ENCODE results near the gene SLC25A20.

Gene SLC25A20

DNA sequence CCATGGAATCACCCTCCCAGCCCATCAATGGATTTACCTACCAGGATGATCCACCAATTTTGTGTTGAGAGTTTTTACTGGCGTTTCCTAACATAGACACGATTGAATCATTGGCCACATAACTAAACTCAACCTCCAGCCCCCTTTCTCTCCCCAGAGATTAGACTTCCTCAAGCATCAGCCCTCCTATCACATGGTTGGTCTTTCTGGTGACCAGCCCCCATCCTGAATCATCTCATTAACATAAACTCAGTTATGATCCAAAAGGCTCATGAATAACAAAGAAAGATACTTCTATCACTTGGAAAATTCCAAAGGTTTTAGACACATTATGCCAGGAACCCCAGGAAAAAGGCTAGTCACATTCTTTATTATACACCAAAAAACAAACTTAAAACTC, 72.2 kb downstream of the SLC25A20 start:
- no peaks in the 10 kb centered on the region for H3K9me2 ChIP-seq (replicated peaks; ENCODE audit: low read depth, low read length)
- H3K27me3 ChIP-seq (ENCODE audit: insufficient read depth, low read length, poor library complexity, severe bottlenecking) = no peaks in the 10 kb centered on the region
- H3F3A ChIP-seq (ENCODE audit: low read depth) = no peaks in the 10 kb centered on the region
- 0 out of 2 replicates have a peak overlapping the region, but pooled peaks have one; percentile 36 for H2AFZ ChIP-seq (ENCODE audit: low read length)
- no peak for TF ChIP-seq EZH2phosphoT487 (IDR thresholded peaks at IDR 0.05; ENCODE audit: borderline replicate concordance)
- TF ChIP-seq, protein P1, sequence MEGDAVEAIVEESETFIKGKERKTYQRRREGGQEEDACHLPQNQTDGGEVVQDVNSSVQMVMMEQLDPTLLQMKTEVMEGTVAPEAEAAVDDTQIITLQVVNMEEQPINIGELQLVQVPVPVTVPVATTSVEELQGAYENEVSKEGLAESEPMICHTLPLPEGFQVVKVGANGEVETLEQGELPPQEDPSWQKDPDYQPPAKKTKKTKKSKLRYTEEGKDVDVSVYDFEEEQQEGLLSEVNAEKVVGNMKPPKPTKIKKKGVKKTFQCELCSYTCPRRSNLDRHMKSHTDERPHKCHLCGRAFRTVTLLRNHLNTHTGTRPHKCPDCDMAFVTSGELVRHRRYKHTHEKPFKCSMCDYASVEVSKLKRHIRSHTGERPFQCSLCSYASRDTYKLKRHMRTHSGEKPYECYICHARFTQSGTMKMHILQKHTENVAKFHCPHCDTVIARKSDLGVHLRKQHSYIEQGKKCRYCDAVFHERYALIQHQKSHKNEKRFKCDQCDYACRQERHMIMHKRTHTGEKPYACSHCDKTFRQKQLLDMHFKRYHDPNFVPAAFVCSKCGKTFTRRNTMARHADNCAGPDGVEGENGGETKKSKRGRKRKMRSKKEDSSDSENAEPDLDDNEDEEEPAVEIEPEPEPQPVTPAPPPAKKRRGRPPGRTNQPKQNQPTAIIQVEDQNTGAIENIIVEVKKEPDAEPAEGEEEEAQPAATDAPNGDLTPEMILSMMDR (conservative IDR thresholded peaks at IDR 0.05; ENCODE audit: low read length) = no peak
- peak overlapping the region; percentile 23 for H3K4me2 ChIP-seq (ENCODE audit: low read depth, low read length, poor library complexity, severe bottlenecking)
- H3K9me3 ChIP-seq (ENCODE audit: insufficient read depth, low read depth, low read length) = no peaks in the 10 kb centered on the region
- H3K4me1 ChIP-seq (ENCODE audit: insufficient read depth, low read length, poor library complexity, severe bottlenecking) = peaks cover 9% of the 10 kb centered on the region
- H3K79me2 ChIP-seq (ENCODE audit: insufficient read depth, low read length) = peaks cover 6% of the 10 kb centered on the region; the same call in 1 of the 2 replicates
- H3K9ac ChIP-seq (ENCODE audit: low read depth, low read length, poor library complexity, severe bottlenecking) = no peak overlapping the region
- H3K4me3 ChIP-seq (ENCODE audit: low read length, poor library complexity, severe bottlenecking) = no peak overlapping the region
- H4K20me1 ChIP-seq (ENCODE audit: insufficient read depth, low read length, poor library complexity, severe bottlenecking) = no peaks in the 10 kb centered on the region
- H3K36me3 ChIP-seq (ENCODE audit: insufficient read depth, low read length) = no peaks in the 10 kb centered on the region

DNA sequence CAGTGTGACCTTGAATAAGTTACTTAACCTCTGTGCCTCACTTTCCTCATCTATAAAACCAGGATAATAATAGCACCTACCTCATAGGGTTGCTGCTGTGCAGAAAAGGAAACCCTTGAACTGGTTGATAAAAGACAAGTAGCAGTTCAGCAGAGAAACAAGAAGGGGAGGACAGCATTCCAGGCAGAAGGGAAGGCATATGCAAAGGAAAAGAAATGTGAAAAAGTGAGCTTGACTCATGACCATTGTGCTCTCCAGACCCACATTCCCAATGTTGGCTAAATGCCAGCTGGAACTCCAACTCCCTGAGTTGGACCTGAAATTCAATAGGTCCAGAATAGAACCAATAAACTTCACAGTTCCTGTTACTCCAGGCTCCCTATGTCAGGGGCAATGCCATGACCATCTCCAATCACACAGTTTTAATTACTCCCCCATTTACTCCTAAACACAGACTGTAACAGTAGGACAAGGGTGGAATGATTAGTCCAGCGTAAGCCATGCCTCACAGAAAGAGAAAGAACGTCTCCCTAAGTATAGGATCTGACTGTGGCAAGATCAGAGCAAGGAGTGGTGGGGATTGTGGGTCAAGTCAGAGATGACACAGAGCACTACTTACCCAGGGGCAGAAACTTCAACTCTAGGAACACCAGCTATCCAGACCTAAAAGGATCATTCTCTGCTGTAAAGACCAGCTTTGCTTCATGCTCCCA, 77.9 kb downstream of the SLC25A20 start:
- Histone ChIP-seq H3K4me3 (ENCODE audit: low read length, poor library complexity, severe bottlenecking) (no peak overlapping the region), H3K4me2 (ENCODE audit: low read depth, low read length, poor library complexity, severe bottlenecking) (no peak overlapping the region), H3K9ac (ENCODE audit: low read depth, low read length, poor library complexity, severe bottlenecking) (no peak overlapping the region), H3K4me1 (ENCODE audit: insufficient read depth, low read length, poor library complexity, severe bottlenecking) (no peaks in the 10 kb centered on the region), H3K9me3 (ENCODE audit: insufficient read depth, low read depth, low read length) (no peaks in the 10 kb centered on the region), H3K36me3 (ENCODE audit: insufficient read depth, low read length) (no peaks in the 10 kb centered on the region), H3K9me2 (replicated peaks; ENCODE audit: low read depth, low read length) (no peaks in the 10 kb centered on the region), H3F3A (ENCODE audit: low read depth) (no peaks in the 10 kb centered on the region), H3K79me2 (ENCODE audit: insufficient read depth, low read length) (no peaks in the 10 kb centered on the region), H2AFZ (ENCODE audit: low read length) (no peak overlapping the region), H3K27me3 (ENCODE audit: insufficient read depth, low read length, poor library complexity, severe bottlenecking) (no peaks in the 10 kb centered on the region), H4K20me1 (ENCODE audit: insufficient read depth, low read length, poor library complexity, severe bottlenecking) (no peaks in the 10 kb centered on the region)
- no peak for TF ChIP-seq EZH2phosphoT487 (IDR thresholded peaks at IDR 0.05; ENCODE audit: borderline replicate concordance)
- TF ChIP-seq, protein P1 (conservative IDR thresholded peaks at IDR 0.05; ENCODE audit: low read length) = no peak

DNA sequence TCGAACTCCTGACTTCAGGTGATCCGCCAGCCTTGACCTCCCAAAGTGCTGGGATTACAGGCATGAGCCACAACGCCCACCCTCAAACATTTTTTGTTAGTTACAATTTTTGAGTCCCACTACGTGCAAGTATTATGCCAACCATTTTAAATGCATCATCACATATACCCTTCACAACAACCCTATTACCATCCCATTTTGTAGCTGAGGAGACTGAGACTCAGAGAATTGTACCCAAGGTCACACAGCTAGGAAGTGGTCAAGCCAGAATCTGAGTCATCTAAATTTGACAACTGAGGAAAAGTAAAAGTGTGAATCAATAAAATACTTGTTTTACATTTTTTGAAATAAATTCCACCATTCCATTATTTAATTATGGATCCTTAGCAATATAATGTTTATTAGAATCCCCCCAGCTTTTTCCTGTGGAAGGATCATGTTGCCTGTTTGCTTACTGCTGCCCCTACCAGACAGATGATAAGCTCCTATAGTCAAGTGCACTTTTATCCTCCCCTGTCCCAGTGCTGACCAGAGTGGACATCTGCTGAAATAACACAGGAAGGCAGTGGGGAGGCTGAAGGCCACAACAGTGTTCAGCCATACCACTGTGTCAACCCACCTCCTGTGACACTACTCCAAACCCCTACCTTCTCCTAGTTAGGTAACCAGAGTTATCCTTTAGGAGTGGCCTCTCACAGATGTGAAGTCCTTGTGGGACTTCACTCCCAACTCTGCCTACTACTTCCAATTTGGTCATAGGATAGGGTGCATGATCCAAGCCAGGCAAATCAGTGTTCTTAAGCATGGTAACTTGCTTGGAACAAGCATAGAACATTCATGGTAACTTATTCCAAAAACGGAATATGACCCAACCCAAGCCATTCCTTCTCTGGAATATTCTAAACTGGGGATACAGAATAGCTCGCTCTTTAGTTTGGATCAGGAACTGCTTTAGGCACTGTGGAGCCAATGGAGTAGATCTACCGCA, 79.2 kb downstream of the SLC25A20 start:
- TF ChIP-seq, protein P1 (conservative IDR thresholded peaks at IDR 0.05; ENCODE audit: low read length) = no peak
- no peak for TF ChIP-seq EZH2phosphoT487 (IDR thresholded peaks at IDR 0.05; ENCODE audit: borderline replicate concordance)
- no peaks in the 10 kb centered on the region for H3K79me2 ChIP-seq (ENCODE audit: insufficient read depth, low read length)

More for the DNA sequence above, 79.2 kb downstream of the SLC25A20 start:
- no peaks in the 10 kb centered on the region for H3K9me3 ChIP-seq (ENCODE audit: insufficient read depth, low read depth, low read length)
- H3K4me3 ChIP-seq (ENCODE audit: low read length, poor library complexity, severe bottlenecking) = no peak overlapping the region
- H3K4me2 ChIP-seq (ENCODE audit: low read depth, low read length, poor library complexity, severe bottlenecking) = no peak overlapping the region
- no peak overlapping the region for H3K9ac ChIP-seq (ENCODE audit: low read depth, low read length, poor library complexity, severe bottlenecking)
- H4K20me1 ChIP-seq (ENCODE audit: insufficient read depth, low read length, poor library complexity, severe bottlenecking) = no peaks in the 10 kb centered on the region
- no peaks in the 10 kb centered on the region for H3K27me3 ChIP-seq (ENCODE audit: insufficient read depth, low read length, poor library complexity, severe bottlenecking)
- H3F3A ChIP-seq (ENCODE audit: low read depth) = no peaks in the 10 kb centered on the region
- no peak overlapping the region for H2AFZ ChIP-seq (ENCODE audit: low read length)
- no peaks in the 10 kb centered on the region for H3K36me3 ChIP-seq (ENCODE audit: insufficient read depth, low read length)
- H3K9me2 ChIP-seq (replicated peaks; ENCODE audit: low read depth, low read length) = no peaks in the 10 kb centered on the region
- H3K4me1 ChIP-seq (ENCODE audit: insufficient read depth, low read length, poor library complexity, severe bottlenecking) = no peaks in the 10 kb centered on the region
